Neural progenitor cell (in vitro differentiated cells): ENCODE data around the gene SMIM38.

Experiments used
- EZH2 ChIP-seq: fragments of 200-600 bp; sonication (generic); IDR thresholded peaks from 2 replicates; pipeline ENCODE4 v1.6.1; 2017; ENCODE audit warnings: antibody characterized with exemption, mild to moderate bottlenecking, moderate library complexity
- EZH2phosphoT487 ChIP-seq: fragments of 200-600 bp; sonication (generic); IDR thresholded peaks from 2 replicates; pipeline ENCODE4 v1.6.1; 2017; ENCODE audit warnings: antibody characterized with exemption
- TF ChIP-seq, protein P1 (sequence below): fragments of 200-600 bp; sonication (generic); IDR thresholded peaks from 2 replicates; pipeline ENCODE4 v1.5.1; 2017; ENCODE audit warnings: antibody characterized with exemption, mild to moderate bottlenecking

DNA sequence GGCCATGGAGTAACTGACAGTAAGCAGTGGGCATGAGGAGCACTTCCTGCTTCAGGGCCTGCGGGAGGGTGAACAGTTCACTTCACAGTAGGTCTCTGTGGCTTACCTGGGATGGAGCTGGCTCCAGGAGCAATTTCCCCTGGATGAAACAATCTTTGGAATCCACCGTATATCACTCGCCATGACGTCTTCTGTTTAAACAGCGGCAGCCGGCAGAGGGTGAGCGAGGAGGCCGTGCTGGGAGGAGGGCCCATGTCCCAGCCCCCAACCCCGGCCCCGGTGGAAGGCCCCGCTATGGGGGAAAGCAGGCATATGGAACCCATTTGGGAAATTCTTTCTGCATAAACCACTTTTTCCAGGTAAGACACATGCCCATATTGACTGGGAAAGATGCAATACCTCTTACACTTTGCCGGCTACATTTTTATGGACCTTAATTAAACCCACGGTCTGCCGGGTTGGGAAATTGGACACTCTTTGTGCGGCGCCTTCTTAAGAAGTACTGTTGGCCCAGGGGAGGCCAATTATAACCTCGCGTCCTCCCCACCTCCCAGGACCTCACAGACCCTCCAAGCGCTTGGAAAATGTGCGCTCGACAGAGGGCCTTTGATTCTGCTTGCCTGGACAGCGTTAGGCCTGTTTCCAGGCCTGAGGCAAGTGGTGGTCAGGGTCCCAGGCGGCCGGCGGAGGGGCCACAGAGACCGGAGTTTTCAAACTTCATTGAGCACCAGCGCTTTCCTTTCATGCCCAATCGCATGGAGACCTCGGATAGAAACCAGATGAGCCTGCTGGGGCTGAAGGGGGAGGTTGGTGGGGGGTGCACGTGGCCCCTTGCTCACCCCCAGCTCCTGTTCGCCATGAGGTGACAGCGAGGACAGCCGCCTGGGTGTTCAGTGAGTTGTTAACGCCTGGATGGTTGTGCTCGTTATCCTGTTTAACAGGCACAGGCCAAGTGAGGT lies 40.4 kb downstream of the SMIM38 start:
- no peak for TF ChIP-seq EZH2
- TF ChIP-seq, protein P1, sequence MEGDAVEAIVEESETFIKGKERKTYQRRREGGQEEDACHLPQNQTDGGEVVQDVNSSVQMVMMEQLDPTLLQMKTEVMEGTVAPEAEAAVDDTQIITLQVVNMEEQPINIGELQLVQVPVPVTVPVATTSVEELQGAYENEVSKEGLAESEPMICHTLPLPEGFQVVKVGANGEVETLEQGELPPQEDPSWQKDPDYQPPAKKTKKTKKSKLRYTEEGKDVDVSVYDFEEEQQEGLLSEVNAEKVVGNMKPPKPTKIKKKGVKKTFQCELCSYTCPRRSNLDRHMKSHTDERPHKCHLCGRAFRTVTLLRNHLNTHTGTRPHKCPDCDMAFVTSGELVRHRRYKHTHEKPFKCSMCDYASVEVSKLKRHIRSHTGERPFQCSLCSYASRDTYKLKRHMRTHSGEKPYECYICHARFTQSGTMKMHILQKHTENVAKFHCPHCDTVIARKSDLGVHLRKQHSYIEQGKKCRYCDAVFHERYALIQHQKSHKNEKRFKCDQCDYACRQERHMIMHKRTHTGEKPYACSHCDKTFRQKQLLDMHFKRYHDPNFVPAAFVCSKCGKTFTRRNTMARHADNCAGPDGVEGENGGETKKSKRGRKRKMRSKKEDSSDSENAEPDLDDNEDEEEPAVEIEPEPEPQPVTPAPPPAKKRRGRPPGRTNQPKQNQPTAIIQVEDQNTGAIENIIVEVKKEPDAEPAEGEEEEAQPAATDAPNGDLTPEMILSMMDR, result no peak
- no peak for TF ChIP-seq EZH2phosphoT487
